HL-60 (cell line): ENCODE data around the gene DNAJB8.

Source experiments
- DNase-seq, 2 experiments: peaks; one replicate each; pipeline ENCODE4 v3.0.0-alpha.2; 2010 to 2020; ENCODE audit warnings: low read depth in 1 of 2, low spot score in 1 of 2
- H3K27ac ChIP-seq: fragments of 250-450 bp; sonication (Bioruptor Pico); replicated peaks from 2 replicates; pipeline ENCODE4 v1.5.1; 2020; ENCODE audit warnings: mild to moderate bottlenecking, moderate library complexity
- H3K27me3 ChIP-seq: fragments of 250-450 bp; sonication (Bioruptor Pico); 2 replicates; pipeline ENCODE4 v1.5.1; 2021; ENCODE audit warnings: mild to moderate bottlenecking, moderate library complexity; ENCODE audit not compliant: insufficient read depth, poor library complexity, severe bottlenecking
- H3K4me3 ChIP-seq: replicated peaks from 2 replicates; pipeline ENCODE4 v1.5.1; 2011; ENCODE audit warnings: mild to moderate bottlenecking, control low read depth, low read length; ENCODE audit not compliant: insufficient read depth
- CTCF ChIP-seq: IDR thresholded peaks from one replicate; pipeline ENCODE4 v1.5.1; 2011; ENCODE audit warnings: low read length, control low read depth, inconsistent platforms; ENCODE audit not compliant: insufficient read depth
- GABPA ChIP-seq: IDR thresholded peaks from 2 replicates; pipeline ENCODE4 v1.6.1; 2012; ENCODE audit warnings: low read depth
- POLR2AphosphoS5 ChIP-seq: IDR thresholded peaks from 2 replicates; pipeline ENCODE4 v1.6.1; 2012; ENCODE audit warnings: low read depth
- SPI1 ChIP-seq: IDR thresholded peaks from 2 replicates; pipeline ENCODE4 v1.6.1; 2012; ENCODE audit warnings: low read depth, mild to moderate bottlenecking, borderline replicate concordance
- TF ChIP-seq, protein P1 (sequence below): IDR thresholded peaks from 2 replicates; pipeline ENCODE4 v1.6.1; 2012; ENCODE audit warnings: low read depth; ENCODE audit not compliant: insufficient replicate concordance

The DNAJB8 gene

GRCh38 chr3:128447561-128448013 lies 19.1 kb downstream of the DNAJB8 start:
- no peak overlapping the region for H3K27ac ChIP-seq
- peaks cover 10% of the 10 kb centered on the region for H3K27me3 ChIP-seq
- TF ChIP-seq SPI1 (no peak), POLR2AphosphoS5 (no peak), CTCF (no peak), GABPA (no peak)
- TF ChIP-seq, protein P1, sequence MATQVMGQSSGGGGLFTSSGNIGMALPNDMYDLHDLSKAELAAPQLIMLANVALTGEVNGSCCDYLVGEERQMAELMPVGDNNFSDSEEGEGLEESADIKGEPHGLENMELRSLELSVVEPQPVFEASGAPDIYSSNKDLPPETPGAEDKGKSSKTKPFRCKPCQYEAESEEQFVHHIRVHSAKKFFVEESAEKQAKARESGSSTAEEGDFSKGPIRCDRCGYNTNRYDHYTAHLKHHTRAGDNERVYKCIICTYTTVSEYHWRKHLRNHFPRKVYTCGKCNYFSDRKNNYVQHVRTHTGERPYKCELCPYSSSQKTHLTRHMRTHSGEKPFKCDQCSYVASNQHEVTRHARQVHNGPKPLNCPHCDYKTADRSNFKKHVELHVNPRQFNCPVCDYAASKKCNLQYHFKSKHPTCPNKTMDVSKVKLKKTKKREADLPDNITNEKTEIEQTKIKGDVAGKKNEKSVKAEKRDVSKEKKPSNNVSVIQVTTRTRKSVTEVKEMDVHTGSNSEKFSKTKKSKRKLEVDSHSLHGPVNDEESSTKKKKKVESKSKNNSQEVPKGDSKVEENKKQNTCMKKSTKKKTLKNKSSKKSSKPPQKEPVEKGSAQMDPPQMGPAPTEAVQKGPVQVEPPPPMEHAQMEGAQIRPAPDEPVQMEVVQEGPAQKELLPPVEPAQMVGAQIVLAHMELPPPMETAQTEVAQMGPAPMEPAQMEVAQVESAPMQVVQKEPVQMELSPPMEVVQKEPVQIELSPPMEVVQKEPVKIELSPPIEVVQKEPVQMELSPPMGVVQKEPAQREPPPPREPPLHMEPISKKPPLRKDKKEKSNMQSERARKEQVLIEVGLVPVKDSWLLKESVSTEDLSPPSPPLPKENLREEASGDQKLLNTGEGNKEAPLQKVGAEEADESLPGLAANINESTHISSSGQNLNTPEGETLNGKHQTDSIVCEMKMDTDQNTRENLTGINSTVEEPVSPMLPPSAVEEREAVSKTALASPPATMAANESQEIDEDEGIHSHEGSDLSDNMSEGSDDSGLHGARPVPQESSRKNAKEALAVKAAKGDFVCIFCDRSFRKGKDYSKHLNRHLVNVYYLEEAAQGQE: no peak
- DNase-seq: no peak
- no peak overlapping the region for H3K4me3 ChIP-seq

GRCh38 chr3:128446821-128447220 lies 19.9 kb downstream of the DNAJB8 start:
- no peak for TF ChIP-seq POLR2AphosphoS5
- no peak for TF ChIP-seq GABPA
- no peak for TF ChIP-seq CTCF
- TF ChIP-seq, protein P1: no peak
- TF ChIP-seq SPI1: no peak
- Histone ChIP-seq H3K4me3 (no peak overlapping the region), H3K27ac (no peak overlapping the region), H3K27me3 (peaks cover 8% of the 10 kb centered on the region)
- no peak for DNase-seq

- no peak for TF ChIP-seq SPI1
- no peak for TF ChIP-seq POLR2AphosphoS5
- no peak for TF ChIP-seq GABPA
- TF ChIP-seq, protein P1: no peak
- TF ChIP-seq CTCF: no peak
- H3K27me3 ChIP-seq: peaks cover 5% of the 10 kb centered on the region
- H3K4me3 ChIP-seq: no peak overlapping the region
- no peak overlapping the region for H3K27ac ChIP-seq
- no peak for DNase-seq
Measured at GRCh38 chr3:128445357-128445756, 21.3 kb downstream of the DNAJB8 start.
